ENCODE data around the gene ZRANB3.

DNA sequence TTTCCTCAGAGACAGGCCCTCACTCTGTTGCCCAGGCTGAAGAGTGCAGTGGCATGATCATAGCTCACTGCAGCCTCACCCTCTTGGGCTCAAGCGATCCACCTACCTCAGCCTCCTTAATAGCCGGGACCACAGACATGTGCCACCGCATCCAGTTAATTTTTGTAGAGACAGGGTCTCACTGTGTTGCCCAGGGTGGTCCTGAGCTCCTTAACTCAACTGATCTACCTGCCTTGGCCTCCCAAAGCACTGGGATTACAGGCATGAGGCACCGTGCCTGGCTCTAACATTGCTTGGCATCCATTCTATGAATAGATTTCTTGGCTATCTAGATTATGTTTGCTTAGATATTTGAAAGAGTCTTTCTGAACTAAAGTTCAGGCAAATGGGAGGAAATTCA, 21.9 kb upstream of the ZRANB3 start:
- TF ChIP-seq, protein P1, sequence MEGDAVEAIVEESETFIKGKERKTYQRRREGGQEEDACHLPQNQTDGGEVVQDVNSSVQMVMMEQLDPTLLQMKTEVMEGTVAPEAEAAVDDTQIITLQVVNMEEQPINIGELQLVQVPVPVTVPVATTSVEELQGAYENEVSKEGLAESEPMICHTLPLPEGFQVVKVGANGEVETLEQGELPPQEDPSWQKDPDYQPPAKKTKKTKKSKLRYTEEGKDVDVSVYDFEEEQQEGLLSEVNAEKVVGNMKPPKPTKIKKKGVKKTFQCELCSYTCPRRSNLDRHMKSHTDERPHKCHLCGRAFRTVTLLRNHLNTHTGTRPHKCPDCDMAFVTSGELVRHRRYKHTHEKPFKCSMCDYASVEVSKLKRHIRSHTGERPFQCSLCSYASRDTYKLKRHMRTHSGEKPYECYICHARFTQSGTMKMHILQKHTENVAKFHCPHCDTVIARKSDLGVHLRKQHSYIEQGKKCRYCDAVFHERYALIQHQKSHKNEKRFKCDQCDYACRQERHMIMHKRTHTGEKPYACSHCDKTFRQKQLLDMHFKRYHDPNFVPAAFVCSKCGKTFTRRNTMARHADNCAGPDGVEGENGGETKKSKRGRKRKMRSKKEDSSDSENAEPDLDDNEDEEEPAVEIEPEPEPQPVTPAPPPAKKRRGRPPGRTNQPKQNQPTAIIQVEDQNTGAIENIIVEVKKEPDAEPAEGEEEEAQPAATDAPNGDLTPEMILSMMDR (IDR thresholded peaks at IDR 0.05), result no peak
- no peak for TF ChIP-seq POLR2A (IDR thresholded peaks at IDR 0.05)
- no peak for TF ChIP-seq POLR2AphosphoS5 (IDR thresholded peaks at IDR 0.05)
